B cell (primary cell): ENCODE measurements around the gene ESR1. TPM values are rescaled to one million over a fixed set of nuclear protein-coding genes. Genes with fewer than 3 reads are reported as not detected.

Experiments
- ATAC-seq: fragments of 200-7000 bp; cut with Tn5 transposase; one replicate; pipeline ENCODE4 v1.10.0; 2021; ENCODE audit warnings: low read depth, mild to moderate bottlenecking, moderate number of reproducible peaks, moderate library complexity
- CTCF ChIA-PET: fragments of 350-600 bp; sonication (Branson Sonifier 250); formaldehyde crosslinking; loops from one replicate; lab custom pipeline; 2021; ENCODE audit warnings: antibody characterized with exemption, inconsistent platforms; lab: Charles Lee
- POLR2A ChIA-PET: fragments of 350-600 bp; sonication (Branson Sonifier 250); formaldehyde crosslinking; loops from one replicate; lab custom pipeline; 2021; ENCODE audit warnings: antibody characterized with exemption; lab: Charles Lee
- DNase-seq: peaks from one replicate; pipeline ENCODE4 v3.0.0; 2013
- H2AFZ ChIP-seq: 2 replicates; pipeline ENCODE4 v1.6.1; 2012; ENCODE audit warnings: mild to moderate bottlenecking, low read depth, low read length; ENCODE audit not compliant: insufficient read depth, poor library complexity, severe bottlenecking
- H3K27ac ChIP-seq, 2 donors: 1 replicate in 1 of 2; 2 replicates in 1 of 2; pipeline ENCODE4 v1.5.1; 2012 to 2013; ENCODE audit warnings: low read length in 2 of 2, mild to moderate bottlenecking in 2 of 2, moderate library complexity in 1 of 2
- H3K27me3 ChIP-seq, 4 experiments: fragments of 200-600 bp in 1 of 4; sonication (generic) in 1 of 4; replicated peaks in 1 of 4; 1 replicate in 2 of 4; 2 replicates in 2 of 4; pipeline versions ENCODE4 v1.6.1 to v1.7.0; 2013 to 2016; ENCODE audit warnings: low read length in 3 of 4, mild to moderate bottlenecking in 2 of 4, mixed read lengths in 1 of 4, moderate library complexity in 1 of 4; ENCODE audit not compliant: insufficient read depth in 4 of 4, control insufficient read depth in 3 of 4; ENCODE audit errors: control extremely low read depth in 1 of 4
- H3K36me3 ChIP-seq, 2 experiments: replicated peaks in 1 of 2; 1 replicate in 1 of 2; 2 replicates in 1 of 2; pipeline versions ENCODE4 v1.6.1 to v1.7.1; 2013; ENCODE audit warnings: low read length in 1 of 2; ENCODE audit not compliant: insufficient read depth in 2 of 2, control insufficient read depth in 1 of 2; ENCODE audit errors: control extremely low read depth in 1 of 2, extremely low read depth in 1 of 2
- H3K4me1 ChIP-seq, 2 donors: fragments of 200-600 bp in 1 of 2; sonication (generic) in 1 of 2; 1 replicate in 1 of 2; 2 replicates in 1 of 2; pipeline versions ENCODE4 v1.5.1 to v1.6.1; 2013 to 2017; ENCODE audit warnings: low read length in 2 of 2; ENCODE audit not compliant: control insufficient read depth in 2 of 2, insufficient read depth in 2 of 2
- H3K4me2 ChIP-seq: replicated peaks from 2 replicates; pipeline ENCODE3; 2012; ENCODE audit warnings: mild to moderate bottlenecking, low read depth, low read length; ENCODE audit not compliant: poor library complexity, severe bottlenecking
- H3K4me3 ChIP-seq, 5 experiments: fragments of 200-600 bp in 1 of 5; sonication (generic) in 1 of 5; 1 replicate in 3 of 5; 2 replicates in 2 of 5; pipeline versions ENCODE4 v1.5.1 to v1.7.0; 2011 to 2016; ENCODE audit warnings: low read length in 4 of 5, mild to moderate bottlenecking in 4 of 5, low read depth in 2 of 5, control low read depth in 1 of 5, moderate library complexity in 1 of 5; ENCODE audit not compliant: insufficient read depth in 1 of 5; ENCODE audit errors: control extremely low read depth in 1 of 5, extremely low read depth in 1 of 5
- H3K79me2 ChIP-seq: fragments of 200-600 bp; sonication (generic); one replicate; pipeline ENCODE4 v1.6.0; 2016; ENCODE audit warnings: low read length; ENCODE audit not compliant: control insufficient read depth, insufficient read depth
- H3K9ac ChIP-seq: fragments of 200-600 bp; sonication (generic); 2 replicates; pipeline ENCODE4 v1.6.1; 2017; ENCODE audit warnings: mild to moderate bottlenecking, low read length, moderate library complexity
- H3K9me3 ChIP-seq, 3 donors: one replicate each; pipeline versions ENCODE4 v1.6.1 to v1.7.1; 2013; ENCODE audit warnings: low read length in 2 of 3; ENCODE audit not compliant: control insufficient read depth in 2 of 3, insufficient read depth in 1 of 3; ENCODE audit errors: control extremely low read depth in 1 of 3
- H4K20me1 ChIP-seq: 2 replicates; pipeline ENCODE4 v1.6.0; 2012; ENCODE audit warnings: mild to moderate bottlenecking, low read length; ENCODE audit not compliant: insufficient read depth, control insufficient read depth, poor library complexity, severe bottlenecking
- H3K27ac Mint-ChIP-seq: one replicate; pipeline ENCODE4 v1.8.0; 2021; ENCODE audit warnings: mixed read lengths
- H3K27me3 Mint-ChIP-seq: one replicate; pipeline ENCODE4 v1.8.0; 2021; ENCODE audit warnings: mixed read lengths
- H3K4me1 Mint-ChIP-seq: one replicate; pipeline ENCODE4 v1.8.0; 2021; ENCODE audit warnings: mixed read lengths
- H3K4me3 Mint-ChIP-seq: one replicate; pipeline ENCODE4 v1.8.0; 2021; ENCODE audit warnings: mixed read lengths
- H3K9me3 Mint-ChIP-seq: one replicate; pipeline ENCODE4 v1.8.0; 2022; ENCODE audit warnings: mixed read lengths; ENCODE audit not compliant: insufficient read depth
- EZH2 ChIP-seq: IDR thresholded peaks from 2 replicates; pipeline ENCODE4 v1.6.1; 2012; ENCODE audit warnings: borderline replicate concordance, low read depth, mild to moderate bottlenecking, moderate library complexity, low read length; ENCODE audit not compliant: insufficient read depth, poor library complexity, severe bottlenecking
- WGBS: methylation state at CpG from one replicate; pipeline ENCODE4 v1.1.5; 2013; ENCODE audit warnings: missing lambda C conversion rate; ENCODE audit not compliant: insufficient coverage; 5-methylcytosine and 5-hydroxymethylcytosine counted together
- intact Hi-C: fragments of 100-400 bp; cut with micrococcal nuclease; formaldehyde crosslinking; loops from one replicate; pipeline ENCODE4 v1.10.0; 2022
- polyA plus RNA-seq: library from polyadenylated mRNA; depleted of rRNA; stranded (reverse); fragments of >200 nt; gene quantifications from 2 replicates; pipeline ENCODE4 v1.2.3, GENCODE V29; 2012
- total RNA-seq, 2 donors: library from RNA; stranded (reverse); fragments of 120-200 nt in 1 of 2; gene quantifications; 1 replicate in 1 of 2; 2 replicates in 1 of 2; pipeline versions ENCODE4 v1.2.3 to v1.2.4, GENCODE V29; 2013 to 2022
- TF ChIP-seq, protein P1 (sequence below): fragments of 200-600 bp; IDR thresholded peaks from one replicate; pipeline ENCODE4 v1.8.0; 2022; ENCODE audit warnings: antibody characterized with exemption, mild to moderate bottlenecking

Gene ESR1
- total and polyA plus RNA-seq, 2 donors (not counting 1 experiment from before 2014, with no cell fraction given): 0.46 to 5.9 TPM

DNA sequence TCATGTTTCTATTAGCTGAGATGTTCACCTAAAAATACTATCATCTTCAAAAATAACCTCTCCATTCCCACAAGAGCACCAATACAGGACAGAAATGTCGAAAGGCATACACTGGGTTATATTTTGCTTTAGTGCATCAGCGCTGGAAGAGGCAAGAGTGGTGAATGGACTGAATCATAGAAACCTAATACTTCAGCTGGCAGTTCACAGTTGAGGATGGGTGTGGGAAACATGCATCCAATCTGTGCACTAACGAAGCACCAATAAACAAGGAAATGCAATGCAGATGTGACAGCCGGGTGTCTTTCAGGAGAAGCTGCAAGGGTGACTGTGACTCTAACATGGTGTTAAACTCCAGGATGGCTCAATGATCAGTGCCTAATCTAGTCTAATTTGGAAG is 365.8 kb downstream of the ESR1 start:
- CTCF ChIA-PET: interaction anchor here (1.4 kb wide), 1 partner anchor 12 kb away, joined by 4 read pairs; no protein-coding TSS in a partner anchor
- WGBS: 100% methylated on average over 2 of the region's 4 CpGs
- no peak overlapping the region for H2AFZ ChIP-seq
- no peak overlapping the region for H3K4me2 ChIP-seq
- POLR2A ChIA-PET: no interaction called here
- TF ChIP-seq EZH2: no peak
- TF ChIP-seq, protein P1, sequence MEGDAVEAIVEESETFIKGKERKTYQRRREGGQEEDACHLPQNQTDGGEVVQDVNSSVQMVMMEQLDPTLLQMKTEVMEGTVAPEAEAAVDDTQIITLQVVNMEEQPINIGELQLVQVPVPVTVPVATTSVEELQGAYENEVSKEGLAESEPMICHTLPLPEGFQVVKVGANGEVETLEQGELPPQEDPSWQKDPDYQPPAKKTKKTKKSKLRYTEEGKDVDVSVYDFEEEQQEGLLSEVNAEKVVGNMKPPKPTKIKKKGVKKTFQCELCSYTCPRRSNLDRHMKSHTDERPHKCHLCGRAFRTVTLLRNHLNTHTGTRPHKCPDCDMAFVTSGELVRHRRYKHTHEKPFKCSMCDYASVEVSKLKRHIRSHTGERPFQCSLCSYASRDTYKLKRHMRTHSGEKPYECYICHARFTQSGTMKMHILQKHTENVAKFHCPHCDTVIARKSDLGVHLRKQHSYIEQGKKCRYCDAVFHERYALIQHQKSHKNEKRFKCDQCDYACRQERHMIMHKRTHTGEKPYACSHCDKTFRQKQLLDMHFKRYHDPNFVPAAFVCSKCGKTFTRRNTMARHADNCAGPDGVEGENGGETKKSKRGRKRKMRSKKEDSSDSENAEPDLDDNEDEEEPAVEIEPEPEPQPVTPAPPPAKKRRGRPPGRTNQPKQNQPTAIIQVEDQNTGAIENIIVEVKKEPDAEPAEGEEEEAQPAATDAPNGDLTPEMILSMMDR: no peak
- H3K4me1 ChIP-seq: peaks cover 0 to 2% of the 10 kb centered on the region in 2 donors
- Mint-ChIP-seq H3K4me3 (no peak overlapping the region), H3K27me3 (no peaks in the 10 kb centered on the region), H3K4me1 (peaks cover 21% of the 10 kb centered on the region), H3K27ac (no peak overlapping the region), H3K9me3 (peaks cover 6% of the 10 kb centered on the region)
- DNase-seq: no peak
- H3K9me3 ChIP-seq: peaks cover 0 to 6% (median 3%) of the 10 kb centered on the region in 3 donors
- peaks cover 33 to 60% of the 10 kb centered on the region in 2 experiments for H3K36me3 ChIP-seq
- H3K4me3 ChIP-seq: no peak overlapping the region
- intact Hi-C loops: no loop called here
- no peak overlapping the region for H3K9ac ChIP-seq
- H4K20me1 ChIP-seq: no peaks in the 10 kb centered on the region
- H3K27ac ChIP-seq: peak overlapping the region in 1 of 2 donors; percentile 6
- ATAC-seq: no peak
- peaks cover 19% of the 10 kb centered on the region for H3K79me2 ChIP-seq
- no peaks in the 10 kb centered on the region for H3K27me3 ChIP-seq

- H3K9ac ChIP-seq: no peak overlapping the region
- H3K9me3 ChIP-seq: peaks cover 0 to 6% (median 3%) of the 10 kb centered on the region in 3 donors
- no peaks in the 10 kb centered on the region for H4K20me1 ChIP-seq
- ChIA-PET CTCF (no interaction called here), POLR2A (no interaction called here)
- peaks cover 22% of the 10 kb centered on the region for H3K79me2 ChIP-seq
- intact Hi-C loops: no loop called here
- H3K9me3 Mint-ChIP-seq: peaks cover 6% of the 10 kb centered on the region
- DNase-seq: no peak
- H3K36me3 ChIP-seq: peaks cover 33 to 61% of the 10 kb centered on the region in 2 experiments
- no peak overlapping the region for H3K27ac Mint-ChIP-seq
- WGBS: no CpG with 5 or more reads among the region's 2 CpGs
- peak overlapping the region in 1 of 2 donors; percentile 6 for H3K27ac ChIP-seq
- peaks cover 0 to 2% of the 10 kb centered on the region in 2 donors for H3K4me1 ChIP-seq
- no peaks in the 10 kb centered on the region for H3K27me3 ChIP-seq
- TF ChIP-seq, protein P1: no peak
- TF ChIP-seq EZH2: no peak
- H3K4me3 Mint-ChIP-seq: no peak overlapping the region
- H3K4me1 Mint-ChIP-seq: peaks cover 17% of the 10 kb centered on the region
- H2AFZ ChIP-seq: no peak overlapping the region
- no peak overlapping the region for H3K4me3 ChIP-seq
- no peak for ATAC-seq
- no peaks in the 10 kb centered on the region for H3K27me3 Mint-ChIP-seq
- H3K4me2 ChIP-seq: no peak overlapping the region
These were observed 366.5 kb downstream of the ESR1 start for GRCh38 chr6:152173957-152174356.
